ENCODE results near the gene ARMH4.
"Not testable (repeated sequence)": the region's sequence is repeated elsewhere in the genome, so short reads cannot be mapped to it uniquely, and the experiment has no call there.

The ARMH4 gene

GRCh38 chr14:58130116-58130782 lies 21.8 kb downstream of the ARMH4 start:
- no peak for TF ChIP-seq CTCF (IDR thresholded peaks at IDR 0.05)
- Histone ChIP-seq H3K4me3 (no peak overlapping the region), H3K27ac (no peak overlapping the region)
- no peak for DNase-seq (ENCODE audit: low spot score)

GRCh38 chr14:58129208-58129607 lies 22.8 kb downstream of the ARMH4 start:
- H3K27ac ChIP-seq = no peak overlapping the region
- no peak for TF ChIP-seq CTCF (IDR thresholded peaks at IDR 0.05)
- no peak overlapping the region for H3K4me3 ChIP-seq
- DNase-seq (ENCODE audit: low spot score) = no peak

GRCh38 chr14:58128416-58128815 lies 23.6 kb downstream of the ARMH4 start:
- Histone ChIP-seq H3K4me3 (no peak overlapping the region), H3K27ac (no peak overlapping the region)
- TF ChIP-seq CTCF (IDR thresholded peaks at IDR 0.05) = no peak
- no peak for DNase-seq (ENCODE audit: low spot score)

- H3K4me3 ChIP-seq; H3K27ac ChIP-seq; DNase-seq (ENCODE audit: low spot score): not testable (repeated sequence)
Measured at GRCh38 chr14:58122546-58122945, 29.5 kb downstream of the ARMH4 start.

- Histone ChIP-seq H3K27ac (no peak overlapping the region), H3K4me3 (no peak overlapping the region)
- no peak for TF ChIP-seq CTCF (IDR thresholded peaks at IDR 0.05)
- DNase-seq (ENCODE audit: low spot score) = no peak
Measured at GRCh38 chr14:58121530-58122186, 30.4 kb downstream of the ARMH4 start.

GRCh38 chr14:58119381-58119780 lies 32.6 kb downstream of the ARMH4 start:
- no peak overlapping the region for H3K4me3 ChIP-seq
- no peak for TF ChIP-seq CTCF (IDR thresholded peaks at IDR 0.05)
- H3K27ac ChIP-seq = no peak overlapping the region
- DNase-seq (ENCODE audit: low spot score) = no peak

GRCh38 chr14:58118097-58118815 lies 33.8 kb downstream of the ARMH4 start:
- TF ChIP-seq CTCF (IDR thresholded peaks at IDR 0.05) = no peak
- H3K27ac ChIP-seq = no peak overlapping the region
- H3K4me3 ChIP-seq = no peak overlapping the region
- DNase-seq (ENCODE audit: low spot score) = no peak

All from coronary artery (tissue), 2 donors.